Amygdala (tissue), 56 donors: ENCODE measurements around the gene SLF1.

Experiments
- DNase-seq, 56 donors: peaks; one replicate each; lab custom pipeline; 2025; lab: John Stamatoyannopoulos, UW

SLF1 gene

GRCh38 chr5:94660506-94660905 lies 42.0 kb downstream of the SLF1 start:
- DNase-seq = no peak

- peak in 8 of 56 donors; percentile 0 to 26 (median 7) for DNase-seq
These were observed 42.6 kb downstream of the SLF1 start for GRCh38 chr5:94661086-94661485.

DNA sequence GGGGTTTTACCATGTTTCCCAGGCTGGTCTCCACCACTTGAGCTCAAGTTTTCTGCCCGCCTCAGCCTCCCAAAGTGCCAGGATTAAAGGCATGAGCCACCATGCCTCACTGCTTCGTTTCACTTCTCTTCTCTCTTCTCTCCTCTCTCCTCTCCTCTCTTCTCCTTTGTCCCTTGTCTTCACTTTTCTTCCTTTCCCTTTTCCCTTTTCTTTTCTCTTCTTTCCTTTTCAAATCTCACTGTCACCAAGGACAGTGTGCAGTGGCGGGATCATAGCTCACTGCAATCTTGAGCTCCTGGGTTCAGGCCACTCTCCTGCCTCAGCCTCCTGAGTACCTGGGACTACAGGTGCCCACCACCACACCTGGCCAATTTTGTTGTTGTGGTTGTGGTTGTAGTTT lies 49.5 kb downstream of the SLF1 start:
- no peak for DNase-seq

DNA sequence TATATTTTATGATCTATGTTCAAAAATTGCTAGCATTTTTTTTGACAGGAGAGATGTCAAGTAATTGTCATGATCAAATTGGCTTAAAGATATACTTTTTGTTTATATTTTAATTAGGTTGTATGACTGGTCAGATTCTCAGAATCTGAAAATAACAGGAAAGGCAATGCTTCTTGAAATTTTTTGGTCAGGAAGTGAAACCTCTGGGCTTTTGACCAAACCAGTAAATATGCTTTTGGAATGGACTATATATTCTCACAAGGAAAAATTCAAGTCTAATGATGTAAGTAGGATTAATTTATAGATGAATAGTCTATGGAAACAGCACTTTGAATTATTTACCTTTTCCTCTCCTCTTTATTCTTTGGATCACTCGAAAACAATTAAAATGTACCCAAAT lies 52.3 kb downstream of the SLF1 start:
- DNase-seq = no peak

GRCh38 chr5:94672746-94673145 lies 54.3 kb downstream of the SLF1 start:
- no peak for DNase-seq

- no peak for DNase-seq
These were observed 56.3 kb downstream of the SLF1 start for GRCh38 chr5:94674490-94675382.

GRCh38 chr5:94675965-94676618 lies 57.6 kb downstream of the SLF1 start:
- no peak for DNase-seq

- DNase-seq = no peak
These were observed 64.5 kb downstream of the SLF1 start for GRCh38 chr5:94682814-94683520.

DNA sequence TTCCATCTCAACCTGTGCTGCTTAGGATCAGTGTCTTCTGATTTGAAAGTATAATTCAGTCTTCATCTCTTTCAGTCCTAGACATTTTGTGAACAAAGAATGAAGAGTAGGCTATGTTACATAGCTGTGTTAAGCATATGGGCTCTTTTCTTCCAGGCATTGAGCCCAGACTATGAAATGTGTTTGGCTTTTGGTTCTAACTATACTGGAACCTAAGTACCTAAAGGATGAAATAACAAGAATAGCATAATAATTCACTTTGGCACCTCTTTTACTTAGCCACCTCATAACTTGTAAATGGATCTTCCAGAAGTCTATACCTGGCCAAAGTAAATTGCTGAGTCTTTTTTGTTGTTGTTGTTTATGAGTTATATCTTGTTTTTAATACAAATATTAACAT lies 71.4 kb downstream of the SLF1 start:
- no peak for DNase-seq

DNA sequence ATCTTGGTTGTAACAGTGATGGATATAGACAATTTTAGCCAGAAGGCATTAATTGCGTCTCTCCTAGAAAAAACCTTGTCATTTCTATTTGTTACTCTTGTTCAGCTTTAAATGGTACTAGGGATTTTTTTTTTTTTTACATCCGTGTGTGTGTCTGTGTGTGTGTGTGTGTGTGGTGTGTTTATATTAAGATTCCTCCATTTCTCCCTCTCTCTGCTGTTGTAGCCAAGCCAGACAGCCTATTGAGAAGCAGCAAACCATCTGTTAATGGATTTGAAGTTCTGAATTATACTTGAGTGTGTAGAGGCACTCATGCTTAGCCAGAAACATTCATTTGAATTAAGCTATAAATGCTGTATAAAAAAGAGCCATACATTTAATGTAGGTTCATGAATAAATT lies 72.3 kb downstream of the SLF1 start:
- no peak for DNase-seq

DNA sequence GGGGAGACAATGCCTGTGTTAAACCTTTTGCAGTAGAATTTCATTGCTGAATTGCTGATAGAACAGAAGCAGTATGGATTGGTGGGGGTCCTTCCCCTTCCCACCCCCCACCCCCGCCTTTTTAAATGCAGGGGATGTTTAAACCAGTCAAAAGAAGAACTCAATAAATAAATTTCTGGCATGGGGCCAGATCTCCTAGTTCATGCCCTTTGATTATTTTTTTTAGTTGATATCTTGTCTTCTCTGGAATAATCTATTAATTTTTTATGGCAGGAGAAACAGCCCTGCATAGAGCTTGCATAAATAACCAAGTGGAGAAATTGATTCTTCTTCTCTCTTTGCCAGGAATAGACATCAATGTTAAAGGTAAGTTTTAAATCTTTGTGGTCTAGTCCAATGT lies 72.8 kb downstream of the SLF1 start:
- DNase-seq = no peak

- DNase-seq = peak in 16 of 56 donors; percentile 3 to 49 (median 12)
These were observed 73.5 kb downstream of the SLF1 start for GRCh38 chr5:94691949-94692348.

DNA sequence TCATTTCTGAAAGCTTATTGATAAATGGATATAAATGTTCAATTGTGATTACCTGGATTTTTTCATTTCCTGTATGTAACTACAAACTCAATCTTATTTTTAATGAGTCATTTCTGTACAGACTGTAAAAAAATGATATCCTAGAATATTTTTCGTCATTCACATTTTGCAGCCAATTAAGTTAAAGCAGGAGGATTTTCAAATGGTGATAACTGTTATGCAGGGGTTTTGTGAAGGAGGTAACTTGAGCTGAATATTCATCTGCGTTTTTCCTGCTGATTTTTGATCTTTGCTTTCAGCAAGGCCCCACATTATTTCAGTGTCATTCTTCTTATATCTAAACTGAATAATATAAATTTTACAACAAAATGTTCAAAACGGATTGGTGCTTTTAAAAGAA lies 74.1 kb downstream of the SLF1 start:
- DNase-seq = no peak

DNA sequence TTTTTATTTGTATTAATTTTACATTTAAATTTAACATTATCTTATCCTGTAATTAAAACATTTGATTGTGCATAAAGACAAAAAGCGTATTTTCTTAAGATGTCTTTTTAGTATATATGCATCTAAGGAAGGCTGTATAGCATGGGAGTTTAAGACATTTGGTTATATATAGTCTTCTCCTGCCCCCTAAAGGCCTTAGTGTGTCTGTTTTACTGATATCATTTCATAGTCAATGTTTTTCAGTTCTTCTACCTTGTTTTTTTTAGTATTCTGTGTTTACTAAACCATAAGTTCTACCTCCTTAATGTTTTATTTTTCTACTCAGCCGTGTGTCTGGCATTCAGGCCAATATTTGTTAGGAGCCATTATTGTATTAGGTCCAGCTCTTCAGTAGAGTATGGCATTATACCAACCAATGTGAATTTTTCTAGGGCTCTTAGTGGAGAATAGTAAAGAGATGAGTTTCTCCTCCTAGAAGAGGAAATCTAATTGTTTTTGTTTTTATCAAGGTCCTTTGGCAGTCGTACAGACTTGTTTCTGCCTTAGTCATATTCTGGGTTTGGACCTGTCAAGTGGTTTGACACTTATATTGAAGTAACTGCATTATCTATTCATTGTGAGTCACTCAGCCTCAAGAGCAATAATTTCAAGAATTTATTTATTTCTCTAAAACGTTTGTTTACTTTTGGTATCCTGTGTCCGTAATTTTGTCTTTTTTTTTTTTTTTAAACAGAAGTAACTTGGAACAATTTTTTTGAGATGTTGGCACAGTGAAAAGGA lies 74.8 kb downstream of the SLF1 start:
- no peak for DNase-seq

DNA sequence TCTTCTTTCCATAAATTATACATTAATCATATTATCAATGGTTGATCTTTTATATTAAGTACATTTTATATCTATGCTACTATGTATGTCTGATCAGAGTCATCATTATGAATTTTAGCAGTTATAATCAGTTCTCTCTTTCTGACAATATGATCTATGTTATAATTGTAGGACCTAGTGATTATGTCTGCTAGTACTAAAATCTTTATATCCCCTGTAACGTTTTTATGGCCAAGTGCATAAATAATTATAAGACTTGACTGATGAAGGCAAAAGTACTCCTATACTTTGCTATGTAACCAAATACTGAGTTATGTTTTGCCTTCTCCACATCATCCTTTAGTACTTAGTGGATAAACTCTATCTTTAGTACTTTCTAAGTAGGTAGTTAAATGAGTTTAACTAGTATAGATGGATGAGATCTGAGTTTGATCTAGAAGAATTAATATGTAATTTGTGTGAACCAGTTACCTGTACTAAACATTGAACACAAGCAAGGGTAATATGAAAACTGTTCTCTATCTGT lies 75.4 kb downstream of the SLF1 start:
- DNase-seq = no peak

DNA sequence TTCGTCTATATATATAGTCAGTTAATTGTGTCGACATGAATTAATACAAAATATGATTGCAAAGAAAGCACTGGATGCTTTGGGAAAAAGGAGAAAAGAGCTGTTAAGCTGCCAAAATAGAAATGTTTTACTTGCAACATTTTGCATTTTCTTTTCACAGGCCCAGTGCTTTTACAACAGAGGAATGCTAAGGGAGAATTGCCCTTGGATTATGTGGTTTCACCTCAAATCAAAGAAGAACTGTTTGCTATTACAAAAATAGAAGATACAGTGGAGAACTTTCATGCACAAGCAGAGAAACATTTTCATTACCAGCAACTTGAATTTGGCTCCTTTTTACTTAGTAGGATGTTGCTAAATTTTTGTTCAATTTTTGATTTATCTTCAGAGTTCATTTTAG lies 76.2 kb downstream of the SLF1 start:
- DNase-seq = no peak

DNA sequence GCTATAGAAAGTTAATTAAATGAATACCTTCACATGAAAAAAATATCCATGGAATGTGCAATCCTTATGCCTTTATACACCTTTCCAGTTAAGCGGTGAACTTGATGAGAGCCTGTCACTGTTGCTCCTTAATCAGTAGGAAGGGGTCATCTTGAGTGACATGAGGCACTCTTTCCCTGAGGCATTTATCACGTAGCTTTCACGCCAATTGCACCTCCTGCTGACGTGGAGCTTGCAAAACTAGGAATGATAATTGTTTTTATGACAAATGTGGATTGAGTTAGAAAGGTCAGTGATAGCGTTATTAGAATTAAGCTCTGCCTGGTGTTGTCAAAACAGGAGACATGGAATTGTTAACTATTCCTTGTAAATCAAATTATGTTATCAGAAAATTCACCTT lies 79.7 kb downstream of the SLF1 start:
- no peak for DNase-seq

GRCh38 chr5:94699562-94699961 lies 81.1 kb downstream of the SLF1 start:
- DNase-seq = no peak

GRCh38 chr5:94700592-94700991 lies 82.1 kb downstream of the SLF1 start:
- DNase-seq = no peak

- DNase-seq = no peak
These were observed 84.3 kb downstream of the SLF1 start for GRCh38 chr5:94702729-94703128.
